Measurements from ENCODE around the gene ZPBP.

GRCh38 chr7:49926720-49927119, 166.3 kb downstream of the ZPBP start:
- TF ChIP-seq CTCF (IDR thresholded peaks at IDR 0.05), result no peak
- TF ChIP-seq POLR2A (IDR thresholded peaks at IDR 0.05), result no peak
